Amniotic stem cell (primary cell): ENCODE results near the gene PRKAG2.

Experiments
- DNase-seq: peaks from one replicate; lab custom pipeline; 2025; lab: John Stamatoyannopoulos, UW

Gene PRKAG2

GRCh38 chr7:151817981-151818673 lies 58.8 kb downstream of the PRKAG2 start:
- DNase-seq = no peak

GRCh38 chr7:151817315-151817690 lies 59.6 kb downstream of the PRKAG2 start:
- no peak for DNase-seq

GRCh38 chr7:151816562-151817314 lies 60.2 kb downstream of the PRKAG2 start:
- DNase-seq = no peak

GRCh38 chr7:151815419-151815818 lies 61.5 kb downstream of the PRKAG2 start:
- no peak for DNase-seq

GRCh38 chr7:151814400-151815009 lies 62.4 kb downstream of the PRKAG2 start:
- DNase-seq = no peak

GRCh38 chr7:151813997-151814396 lies 62.9 kb downstream of the PRKAG2 start:
- no peak for DNase-seq

GRCh38 chr7:151813445-151813844 lies 63.5 kb downstream of the PRKAG2 start:
- DNase-seq = no peak

- DNase-seq = no peak
Measured at GRCh38 chr7:151812967-151813366, 63.9 kb downstream of the PRKAG2 start.

- no peak for DNase-seq
Measured at GRCh38 chr7:151810441-151811232, 66.3 kb downstream of the PRKAG2 start.

- no peak for DNase-seq
Measured at GRCh38 chr7:151809864-151810170, 67.1 kb downstream of the PRKAG2 start.

GRCh38 chr7:151809146-151809863 lies 67.6 kb downstream of the PRKAG2 start:
- DNase-seq = no peak

- DNase-seq = no peak
Measured at GRCh38 chr7:151808400-151809145, 68.3 kb downstream of the PRKAG2 start.

GRCh38 chr7:151807846-151808245 lies 69.1 kb downstream of the PRKAG2 start:
- DNase-seq = no peak

- no peak for DNase-seq
Measured at GRCh38 chr7:151806952-151807775, 69.8 kb downstream of the PRKAG2 start.

GRCh38 chr7:151806204-151806603 lies 70.7 kb downstream of the PRKAG2 start:
- DNase-seq = no peak

- DNase-seq = no peak
Measured at GRCh38 chr7:151805191-151805590, 71.7 kb downstream of the PRKAG2 start.

- DNase-seq = no peak
Measured at GRCh38 chr7:151804756-151805155, 72.2 kb downstream of the PRKAG2 start.

GRCh38 chr7:151803841-151804240 lies 73.1 kb downstream of the PRKAG2 start:
- DNase-seq = no peak

- DNase-seq = no peak
Measured at GRCh38 chr7:151802469-151802846, 74.5 kb downstream of the PRKAG2 start.

GRCh38 chr7:151801782-151802468 lies 75.0 kb downstream of the PRKAG2 start:
- no peak for DNase-seq
